HepG2 (cell line): ENCODE measurements around the gene NUP153. TPM values are rescaled to one million over a fixed set of nuclear protein-coding genes. Genes with fewer than 3 reads are reported as not detected.

Experiments
- ATAC-seq: fragments of 200-7000 bp; cut with Tn5 transposase; 3 replicates; pipeline ENCODE4 v1.9.1; 2020; ENCODE audit warnings: mild to moderate bottlenecking, moderate library complexity
- BruUV-seq: library from RNA; stranded (reverse); fragments of 400-500 nt; replicated peaks from 2 replicates; lab custom pipeline; 2021; lab: Mats Ljungman, UMichigan
- CTCF ChIA-PET: fragments of 300-600 bp; formaldehyde crosslinking; extraction: SDS; loops from one replicate; lab custom pipeline; 2021; ENCODE audit warnings: low total read pairs, inconsistent platforms, low intra/inter-chr PET ratio; lab: Yijun Ruan, JAX
- POLR2A ChIA-PET: fragments of 350-600 bp; sonication (Branson Sonifier 250); formaldehyde crosslinking; loops from one replicate; lab custom pipeline; 2020; ENCODE audit warnings: antibody characterized with exemption, inconsistent platforms; lab: Yijun Ruan, JAX
- DNase-seq: peaks from one replicate; pipeline ENCODE4 v3.0.0-alpha.2; 2015; ENCODE audit warnings: low spot score
- FAIRE-seq: peaks from 3 replicates; lab custom pipeline; 2011; peaks lifted over from hg19 to GRCh38; lab: Jason Lieb, UNC
- H2AFZ ChIP-seq: one replicate; pipeline ENCODE4 v1.6.1; 2011; ENCODE audit warnings: low read length, inconsistent platforms
- H3K27ac ChIP-seq: fragments of 300-600 bp; 3 replicates; pipeline ENCODE4 v1.8.0; 2011; ENCODE audit warnings: mixed run types, mild to moderate bottlenecking, mixed read lengths, low read length, inconsistent platforms; ENCODE audit not compliant: insufficient read depth; ENCODE audit errors: extremely low read length
- H3K27me3 ChIP-seq, 2 experiments: fragments of 200-600 bp in 1 of 2; 2 replicates in 1 of 2; 3 replicates in 1 of 2; pipeline versions ENCODE4 v1.6.0 to v1.8.0; 2011; ENCODE audit warnings: low read length in 2 of 2, mild to moderate bottlenecking in 2 of 2, moderate library complexity in 2 of 2, inconsistent platforms in 1 of 2; ENCODE audit not compliant: insufficient read depth in 2 of 2, control insufficient read depth in 1 of 2
- H3K36me3 ChIP-seq, 2 experiments: fragments of 200-600 bp in 1 of 2; replicated peaks in 1 of 2; 2 replicates in 1 of 2; 3 replicates in 1 of 2; pipeline versions ENCODE4 v1.5.1 to v1.8.0; 2011; ENCODE audit warnings: low read length in 2 of 2, inconsistent platforms in 1 of 2; ENCODE audit not compliant: insufficient read depth in 2 of 2, control insufficient read depth in 1 of 2
- H3K4me1 ChIP-seq: 2 replicates; pipeline ENCODE4 v1.5.1; 2012; ENCODE audit warnings: low read length, inconsistent platforms; ENCODE audit not compliant: insufficient read depth
- H3K4me2 ChIP-seq: 2 replicates; pipeline ENCODE4 v1.6.0; 2011; ENCODE audit warnings: low read depth, low read length, inconsistent platforms
- H3K4me3 ChIP-seq, 3 experiments: fragments of 200-600 bp in 1 of 3; sonication (generic), shearing (Covaris generic) in 1 of 3; replicated peaks in 1 of 3; 2 replicates each; pipeline ENCODE4 v1.5.1; 2011 to 2016; ENCODE audit warnings: low read length in 3 of 3, inconsistent platforms in 2 of 3, low read depth in 2 of 3, mild to moderate bottlenecking in 2 of 3, control low read depth in 1 of 3, mixed read lengths in 1 of 3; ENCODE audit not compliant: insufficient read depth in 1 of 3
- H3K79me2 ChIP-seq: one replicate; pipeline ENCODE4 v1.6.1; 2011; ENCODE audit warnings: low read length, inconsistent platforms; ENCODE audit not compliant: insufficient read depth
- H3K9ac ChIP-seq: 2 replicates; pipeline ENCODE4 v1.6.0; 2011; ENCODE audit warnings: mild to moderate bottlenecking, low read depth, low read length, inconsistent platforms; ENCODE audit not compliant: insufficient read depth
- H3K9me3 ChIP-seq: 2 replicates; pipeline ENCODE4 v1.5.1; 2012; ENCODE audit warnings: mild to moderate bottlenecking, low read length
- H4K20me1 ChIP-seq: 2 replicates; pipeline ENCODE4 v1.6.0; 2011; ENCODE audit warnings: inconsistent platforms, mild to moderate bottlenecking, low read length, moderate library complexity; ENCODE audit not compliant: insufficient read depth
- CREM ChIP-seq, 2 experiments: sonication (generic) in 1 of 2; formaldehyde crosslinking in 1 of 2; IDR thresholded peaks; 2 replicates each; pipeline versions ENCODE4 v1.4.0 to v1.6.1; 2016 to 2020; ENCODE audit warnings: antibody characterized with exemption in 1 of 2, mild to moderate bottlenecking in 1 of 2, missing genetic modification reagents in 1 of 2
- KIAA2018 ChIP-seq: sonication (generic); formaldehyde crosslinking; IDR thresholded peaks from 2 replicates; pipeline ENCODE4 v1.5.0; 2020; ENCODE audit warnings: mild to moderate bottlenecking, missing genetic modification reagents, borderline replicate concordance
- LCORL ChIP-seq, 2 experiments: fragments of 450-650 bp in 1 of 2; sonication (generic) in 1 of 2; formaldehyde crosslinking in 1 of 2; IDR thresholded peaks; 2 replicates each; pipeline versions ENCODE4 v1.5.0 to v1.6.1; 2017 to 2020; ENCODE audit warnings: antibody characterized with exemption in 1 of 2, missing genetic modification reagents in 1 of 2
- NKX3-1 ChIP-seq: sonication (generic); formaldehyde crosslinking; IDR thresholded peaks from 2 replicates; pipeline ENCODE4 v1.5.0; 2020; ENCODE audit warnings: missing genetic modification reagents
- POLR2AphosphoS5 ChIP-seq: IDR thresholded peaks from 2 replicates; pipeline ENCODE4 v1.6.1; 2012; ENCODE audit warnings: low read depth, low read length
- RBM22 ChIP-seq: fragments of 200-400 bp; formaldehyde crosslinking; optimal IDR thresholded peaks from 2 replicates; pipeline ENCODE3; 2017; ENCODE audit warnings: mild to moderate bottlenecking, low read length, moderate library complexity
- SOX6 ChIP-seq, 2 experiments: fragments of 450-650 bp in 1 of 2; sonication (generic) in 1 of 2; formaldehyde crosslinking in 1 of 2; IDR thresholded peaks; 2 replicates each; pipeline versions ENCODE4 v1.4.0 to v1.6.1; 2017 to 2020; ENCODE audit warnings: antibody characterized with exemption in 1 of 2, mild to moderate bottlenecking in 1 of 2, missing genetic modification reagents in 1 of 2
- ZNF253 ChIP-seq: sonication (generic); formaldehyde crosslinking; IDR thresholded peaks from 2 replicates; pipeline ENCODE4 v1.8.0; 2022; ENCODE audit warnings: mild to moderate bottlenecking, missing genetic modification reagents, borderline replicate concordance
- ZNF460 ChIP-seq: sonication (generic); formaldehyde crosslinking; IDR thresholded peaks from 2 replicates; pipeline ENCODE4 v1.5.1; 2020; ENCODE audit warnings: missing genetic modification reagents, mild to moderate bottlenecking, borderline replicate concordance
- WGBS: methylation state at CpG from one replicate; pipeline ENCODE4 v1.1.6; 2017; ENCODE audit warnings: low lambda C conversion rate; 5-methylcytosine and 5-hydroxymethylcytosine counted together
- in situ Hi-C: cut with HindIII; loops from 2 replicates; pipeline ENCODE4 v1.10.0; 2017; ENCODE audit warnings: low pct_unique_long_range_greater_than_20kb; ENCODE audit not compliant: extremely low pct_ligation_motif_present
- intact Hi-C: fragments of 100-400 bp; cut with micrococcal nuclease; formaldehyde crosslinking; loops from one replicate; pipeline ENCODE4 v1.10.0; 2022; ENCODE audit not compliant: unreplicated experiment
- polyA plus RNA-seq, 8 experiments: library from polyadenylated mRNA; depleted of rRNA in 3 of 8; stranded (reverse) in 7 of 8; unstranded in 1 of 8; fragments of >200 nt; fragmentation: Illumina TruSeq in 4 of 8; extraction: Trizol in 4 of 8; gene quantifications; 2 replicates each; pipeline versions ENCODE4 v1.2.1 to v1.2.3, GENCODE V29; 2011 to 2016; ENCODE audit warnings: low read depth in 4 of 8, missing spikeins in 1 of 8, mixed read lengths in 1 of 8; ENCODE audit not compliant: insufficient read depth in 1 of 8
- total RNA-seq, 5 experiments: library from RNA; depleted of rRNA; stranded (reverse); fragments of >200 nt; fragmentation: Illumina TruSeq; extraction: Trizol; gene quantifications; 2 replicates each; pipeline ENCODE4 v1.2.3, GENCODE V29; 2016; ENCODE audit warnings: low read depth in 1 of 5

Gene NUP153
- total and polyA plus RNA-seq, 2 of the 13 experiments (the other 11 are each of a cell fraction or from before 2014, with no cell fraction given): 29.8 to 55.2 TPM

DNA sequence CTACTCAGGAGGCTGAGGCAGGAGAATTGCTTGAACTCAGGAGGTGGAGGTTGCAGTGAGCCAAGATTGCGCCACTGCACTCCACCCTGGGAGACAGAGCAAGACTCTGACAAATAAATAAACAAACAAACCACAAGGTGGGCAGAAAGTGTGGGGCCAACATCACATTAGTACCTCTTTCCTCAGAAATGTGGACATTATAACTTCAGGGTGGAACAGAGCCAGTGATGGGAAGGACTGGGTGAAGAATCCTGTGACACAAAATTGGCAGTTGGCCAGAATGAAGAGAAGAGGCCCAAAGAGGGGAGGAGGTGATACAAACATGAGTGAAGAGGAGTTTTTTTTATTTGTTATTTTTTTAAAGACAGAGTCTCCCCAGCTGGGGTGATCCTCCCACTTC is 50.6 kb downstream of the NUP153 start:
- in situ Hi-C loops (no loop called here), intact Hi-C loops (no loop called here)
- no peaks in the 10 kb centered on the region for H3K27me3 ChIP-seq
- ATAC-seq (no peak), DNase-seq (peak; percentile 12), FAIRE-seq (no peak)
- H3K9me3 ChIP-seq: no peaks in the 10 kb centered on the region
- H4K20me1 ChIP-seq: no peaks in the 10 kb centered on the region; the same call in 1 of the 2 replicates
- no TSS peak for BruUV-seq
- no peak overlapping the region for H2AFZ ChIP-seq
- H3K4me1 ChIP-seq: no peaks in the 10 kb centered on the region
- CTCF ChIA-PET: no interaction called here
- no peak overlapping the region for H3K4me3 ChIP-seq
- WGBS: 96% methylated on average over 1 of the region's 1 CpG
- H3K27ac ChIP-seq: no peak overlapping the region
- peaks cover 24 to 83% of the 10 kb centered on the region in 2 experiments for H3K36me3 ChIP-seq
- TF ChIP-seq POLR2AphosphoS5 (no peak), RBM22 (peak; percentile 36), NKX3-1 (CRISPR knock-in tag) (no peak), LCORL (IDR thresholded peaks at IDR 0.05) (peak; percentile 76; the same call in 1 of the 2 replicates), LCORL (CRISPR knock-in tag; IDR thresholded peaks at IDR 0.05) (no peak)
- no peak overlapping the region for H3K9ac ChIP-seq
- H3K4me2 ChIP-seq: no peak overlapping the region
- peaks cover 5% of the 10 kb centered on the region for H3K79me2 ChIP-seq
- POLR2A ChIA-PET: no interaction called here

DNA sequence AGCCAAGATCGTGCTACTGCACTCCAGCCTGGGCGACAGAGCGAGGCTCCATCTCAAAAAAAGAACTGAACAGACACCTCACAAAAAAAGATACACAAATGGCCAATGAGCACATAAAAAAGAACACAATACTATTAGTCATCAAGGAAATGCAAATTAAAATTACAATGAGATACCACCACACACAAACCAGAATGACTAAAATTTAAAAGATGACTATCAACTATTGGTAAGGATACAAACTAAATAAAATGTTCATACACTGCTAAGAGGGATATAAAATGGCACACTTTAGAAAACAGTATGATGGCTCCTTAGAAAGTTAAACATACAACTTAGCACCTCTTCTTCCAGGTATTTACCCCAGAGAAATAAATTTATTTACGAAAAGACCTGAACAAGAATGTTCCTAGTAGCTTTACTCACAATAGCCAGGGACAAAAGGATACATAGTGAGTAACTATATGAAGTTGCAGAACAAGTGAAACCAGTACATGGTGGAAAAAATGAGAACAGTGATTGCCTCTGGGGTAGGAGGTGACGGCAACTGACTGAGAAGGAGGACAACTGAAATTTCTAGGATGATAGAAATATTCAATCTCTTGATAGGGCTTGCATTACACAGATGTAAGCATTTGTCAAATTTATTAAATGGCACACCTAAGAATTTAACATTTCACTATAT is 53.4 kb downstream of the NUP153 start:
- POLR2A ChIA-PET: no interaction called here
- FAIRE-seq: no peak
- H3K4me3 ChIP-seq: no peak overlapping the region
- peaks cover 5% of the 10 kb centered on the region for H3K79me2 ChIP-seq
- no peak overlapping the region for H2AFZ ChIP-seq
- in situ Hi-C loops: no loop called here
- H3K36me3 ChIP-seq: peaks cover 23 to 82% of the 10 kb centered on the region in 2 experiments
- 79% methylated on average over 5 of the region's 5 CpGs for WGBS
- no peak overlapping the region for H3K4me2 ChIP-seq
- no peak overlapping the region for H3K27ac ChIP-seq
- no peak for ATAC-seq
- no TSS peak for BruUV-seq
- intact Hi-C loops: no loop called here
- no peaks in the 10 kb centered on the region; the same call in 1 of the 2 replicates for H4K20me1 ChIP-seq
- DNase-seq: no peak
- no peak overlapping the region for H3K9ac ChIP-seq
- no peaks in the 10 kb centered on the region for H3K27me3 ChIP-seq
- CTCF ChIA-PET: no interaction called here
- H3K4me1 ChIP-seq: no peaks in the 10 kb centered on the region
- H3K9me3 ChIP-seq: no peaks in the 10 kb centered on the region
- TF ChIP-seq CREM (IDR thresholded peaks at IDR 0.05): no peak
- TF ChIP-seq CREM (CRISPR knock-in tag; IDR thresholded peaks at IDR 0.05): no peak
- no peak for TF ChIP-seq ZNF253
- TF ChIP-seq KIAA2018 (CRISPR knock-in tag): no peak
- TF ChIP-seq SOX6 (IDR thresholded peaks at IDR 0.05): no peak
- no peak for TF ChIP-seq SOX6 (CRISPR knock-in tag; IDR thresholded peaks at IDR 0.05)
- TF ChIP-seq ZNF460: no peak
